Spleen (tissue), 7 donors: ENCODE results near the gene ANTXR2.

Experiments used
- POLR2A ChIP-seq, 3 donors: fragments of 450-650 bp; IDR thresholded peaks; one replicate each; pipeline ENCODE4 v1.5.1; 2017; ENCODE audit warnings: antibody characterized with exemption in 3 of 3, mild to moderate bottlenecking in 1 of 3
- POLR2AphosphoS5 ChIP-seq, 3 donors: sonication (generic); formaldehyde crosslinking; IDR thresholded peaks; one replicate each; pipeline ENCODE4 v1.5.1; 2017; ENCODE audit warnings: antibody characterized with exemption in 3 of 3
- TF ChIP-seq, protein P1 (sequence below), 11 experiments: fragments of 200-600 bp in 7 of 11; fragments of 450-650 bp in 4 of 11; sonication (generic) in 4 of 11; IDR thresholded peaks in 8 of 11; conservative IDR thresholded peaks in 3 of 11; 1 replicate in 7 of 11; 2 replicates in 4 of 11; pipeline versions ENCODE4 v1.4.0 to v1.8.0; 2016 to 2021; ENCODE audit warnings: antibody characterized with exemption in 11 of 11, inconsistent platforms in 4 of 11, mild to moderate bottlenecking in 1 of 11
- donor health status: DM: no; HTN: no; CAD: no; lungs with moderate emphysema.
- donor health status: DM: no; HTN: no; CAD: no.
- donor health status: DM: no; HTN: no; CAD: no.

GRCh38 chr4:79869597-79870237 lies 203.3 kb downstream of the ANTXR2 start:
- TF ChIP-seq, protein P1, sequence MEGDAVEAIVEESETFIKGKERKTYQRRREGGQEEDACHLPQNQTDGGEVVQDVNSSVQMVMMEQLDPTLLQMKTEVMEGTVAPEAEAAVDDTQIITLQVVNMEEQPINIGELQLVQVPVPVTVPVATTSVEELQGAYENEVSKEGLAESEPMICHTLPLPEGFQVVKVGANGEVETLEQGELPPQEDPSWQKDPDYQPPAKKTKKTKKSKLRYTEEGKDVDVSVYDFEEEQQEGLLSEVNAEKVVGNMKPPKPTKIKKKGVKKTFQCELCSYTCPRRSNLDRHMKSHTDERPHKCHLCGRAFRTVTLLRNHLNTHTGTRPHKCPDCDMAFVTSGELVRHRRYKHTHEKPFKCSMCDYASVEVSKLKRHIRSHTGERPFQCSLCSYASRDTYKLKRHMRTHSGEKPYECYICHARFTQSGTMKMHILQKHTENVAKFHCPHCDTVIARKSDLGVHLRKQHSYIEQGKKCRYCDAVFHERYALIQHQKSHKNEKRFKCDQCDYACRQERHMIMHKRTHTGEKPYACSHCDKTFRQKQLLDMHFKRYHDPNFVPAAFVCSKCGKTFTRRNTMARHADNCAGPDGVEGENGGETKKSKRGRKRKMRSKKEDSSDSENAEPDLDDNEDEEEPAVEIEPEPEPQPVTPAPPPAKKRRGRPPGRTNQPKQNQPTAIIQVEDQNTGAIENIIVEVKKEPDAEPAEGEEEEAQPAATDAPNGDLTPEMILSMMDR (IDR thresholded peaks at IDR 0.05 in 8 of 11, conservative IDR thresholded peaks at IDR 0.05 in 3 of 11), result no peak
- TF ChIP-seq POLR2AphosphoS5 (IDR thresholded peaks at IDR 0.05) (no peak), POLR2A (IDR thresholded peaks at IDR 0.05) (no peak)
